GM18511 (cell line): ENCODE results near the gene PALLD.
"Not testable (repeated sequence)": the region's sequence is repeated elsewhere in the genome, so short reads cannot be mapped to it uniquely, and the experiment has no call there.

Source experiments
- ATAC-seq: cut with Tn5 transposase; IDR thresholded peaks from one replicate; pipeline ENCODE4 v1.9.1; 2021; ENCODE audit warnings: mild to moderate bottlenecking, moderate library complexity; ENCODE audit not compliant: unreplicated experiment

Gene PALLD

GRCh38 chr4:168490711-168491110 is 6.1 kb upstream of the PALLD start:
- no peak for ATAC-seq

- no peak for ATAC-seq
These were observed 5.3 kb upstream of the PALLD start for GRCh38 chr4:168491563-168491962.

GRCh38 chr4:168498251-168498650 is 1.4 kb downstream of the PALLD start:
- ATAC-seq, result no peak

- ATAC-seq, result no peak
These were observed 2.4 kb downstream of the PALLD start for GRCh38 chr4:168499241-168499640.

GRCh38 chr4:168501407-168501806 is 4.6 kb downstream of the PALLD start:
- no peak for ATAC-seq

GRCh38 chr4:168502861-168503260 is 6.0 kb downstream of the PALLD start:
- ATAC-seq, result no peak

GRCh38 chr4:168503652-168504362 is 7.0 kb downstream of the PALLD start:
- ATAC-seq, result no peak

- no peak for ATAC-seq
These were observed 7.7 kb downstream of the PALLD start for GRCh38 chr4:168504526-168504925.

GRCh38 chr4:168506014-168506413 is 9.2 kb downstream of the PALLD start:
- ATAC-seq, result no peak

GRCh38 chr4:168507178-168507815 is 10.4 kb downstream of the PALLD start:
- no peak for ATAC-seq

- no peak for ATAC-seq
These were observed 11.8 kb downstream of the PALLD start for GRCh38 chr4:168508683-168509082.

- no peak for ATAC-seq
These were observed 12.9 kb downstream of the PALLD start for GRCh38 chr4:168509786-168510185.

GRCh38 chr4:168511780-168512489 is 15.1 kb downstream of the PALLD start:
- ATAC-seq, result no peak

GRCh38 chr4:168513826-168514225 is 17.0 kb downstream of the PALLD start:
- ATAC-seq, result not testable (repeated sequence)

- ATAC-seq, result no peak
These were observed 17.5 kb downstream of the PALLD start for GRCh38 chr4:168514249-168514852.

GRCh38 chr4:168515222-168516011 is 18.6 kb downstream of the PALLD start:
- ATAC-seq, result no peak

GRCh38 chr4:168516841-168517240 is 20.0 kb downstream of the PALLD start:
- no peak for ATAC-seq

GRCh38 chr4:168519576-168519975 is 22.7 kb downstream of the PALLD start:
- no peak for ATAC-seq

GRCh38 chr4:168521721-168522120 is 24.9 kb downstream of the PALLD start:
- no peak for ATAC-seq

- ATAC-seq, result no peak
These were observed 25.5 kb downstream of the PALLD start for GRCh38 chr4:168522356-168522755.
